Activated CD8-positive, alpha-beta memory T cell treated with anti-CD3 and anti-CD28 coated beads for 24 hours (primary cell): ENCODE data around the gene ETFA.
"Not testable (repeated sequence)": the region's sequence is repeated elsewhere in the genome, so short reads cannot be mapped to it uniquely, and the experiment has no call there.

Experiments used
- DNase-seq: peaks from one replicate; pipeline ENCODE4 v3.0.0-alpha.2; 2020

The ETFA gene

DNA sequence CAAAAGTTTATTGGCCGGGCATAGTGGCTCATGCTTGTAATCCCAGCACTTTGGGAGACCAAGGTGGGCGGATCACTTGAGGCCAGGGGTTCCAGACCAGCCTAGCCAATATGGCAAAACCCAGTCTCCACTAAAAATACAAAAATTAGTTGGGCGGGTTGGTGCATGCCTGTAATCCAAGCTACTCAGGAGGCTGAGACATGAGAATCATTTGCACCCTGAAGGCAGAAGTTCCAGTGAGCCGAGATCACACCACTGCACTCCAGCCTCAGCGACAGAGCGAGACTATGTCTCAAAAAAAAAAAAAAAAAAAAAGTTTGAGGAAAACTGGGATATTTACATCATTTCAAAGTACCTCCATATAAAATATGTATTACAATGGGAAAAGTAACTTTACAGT lies 40.4 kb downstream of the ETFA start:
- no peak for DNase-seq

DNA sequence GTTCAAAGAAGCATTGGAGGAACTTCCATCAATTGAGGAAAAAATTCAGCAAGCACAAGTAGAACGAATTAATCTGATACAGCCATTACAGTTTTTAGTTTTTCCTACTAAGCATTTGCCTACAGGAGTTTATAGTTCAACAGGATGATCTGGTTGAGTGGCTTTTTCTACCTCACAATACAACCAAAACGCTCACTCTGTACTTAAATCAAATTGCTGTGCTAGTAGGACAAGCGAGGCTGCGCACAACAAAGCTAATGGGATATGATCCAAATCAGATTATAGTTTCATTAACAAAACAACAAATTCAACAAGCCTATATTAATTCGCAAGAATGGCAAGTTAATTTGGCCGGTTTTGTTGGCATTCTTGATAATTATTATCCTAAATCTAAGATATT lies 44.2 kb downstream of the ETFA start:
- DNase-seq, result no peak

DNA sequence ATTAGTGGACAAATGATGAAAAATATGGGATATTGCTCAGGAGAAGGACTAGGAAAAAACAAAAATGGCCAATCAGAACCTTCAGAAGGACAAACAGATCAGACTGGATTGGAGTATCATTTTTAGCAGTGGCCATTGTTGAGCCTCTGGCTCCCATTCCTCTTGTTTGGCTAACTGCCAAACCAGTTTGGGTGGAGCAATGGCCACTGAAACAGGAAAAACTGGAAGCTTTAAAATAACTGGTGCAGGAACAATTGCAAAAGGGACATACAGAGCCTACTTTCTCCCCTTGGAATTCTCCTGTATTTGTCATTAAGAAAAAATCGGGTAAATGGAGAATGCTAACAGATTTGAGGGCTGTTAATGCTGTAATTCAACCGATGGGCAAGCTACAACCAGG lies 45.5 kb downstream of the ETFA start:
- not testable (repeated sequence) for DNase-seq

DNA sequence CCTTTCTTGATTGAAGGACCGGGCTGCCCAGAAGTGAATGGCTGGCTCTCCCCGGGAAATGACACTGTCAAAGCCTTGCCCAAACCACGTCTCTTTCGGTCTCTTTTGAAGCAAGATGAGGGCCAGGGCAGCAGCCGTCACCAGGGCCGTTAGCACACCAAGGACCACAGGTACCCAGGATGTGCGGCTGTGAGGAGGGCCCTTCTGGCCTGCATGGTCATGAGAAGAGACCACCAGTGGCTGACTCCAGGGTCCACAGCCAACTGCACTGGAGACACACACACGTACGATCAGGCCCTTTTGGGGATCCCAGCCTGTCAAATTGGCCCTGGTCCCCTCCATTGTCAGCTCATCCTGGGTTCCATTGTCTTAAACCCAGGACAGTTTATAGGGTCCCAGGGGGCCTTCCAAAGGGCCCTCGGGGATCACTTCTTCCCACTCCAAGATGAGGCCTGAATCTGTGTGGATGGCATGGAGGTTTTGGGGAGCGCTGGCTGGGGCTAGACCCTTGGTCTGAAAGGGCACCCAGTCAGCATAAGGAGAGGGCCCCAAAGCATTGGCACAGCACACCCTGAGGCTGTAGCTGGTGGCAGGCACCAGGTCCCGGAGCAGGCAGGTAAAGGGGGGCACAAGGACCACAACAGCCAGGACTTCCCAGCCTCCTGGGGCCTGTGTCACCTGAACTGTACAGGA lies 50.9 kb downstream of the ETFA start:
- no peak for DNase-seq

DNA sequence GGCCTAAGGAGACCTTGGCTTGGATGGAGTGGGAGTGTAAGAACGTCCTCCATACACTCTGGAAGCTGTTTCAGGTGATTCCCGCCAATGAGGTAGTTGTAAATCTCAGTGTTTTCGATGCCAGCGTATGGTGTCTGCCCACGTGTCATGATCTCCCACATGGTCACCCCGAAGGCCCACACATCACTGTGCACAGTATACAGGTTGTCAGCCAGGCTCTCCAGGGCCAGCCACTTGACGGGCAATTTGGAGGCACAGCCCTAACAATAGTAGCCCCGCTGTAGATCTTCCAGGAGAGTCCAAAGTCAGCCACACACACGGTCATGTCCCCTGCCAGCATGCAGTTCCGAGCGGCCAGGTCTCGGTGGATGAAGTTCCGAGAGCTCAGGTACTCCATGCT lies 51.9 kb downstream of the ETFA start:
- DNase-seq, result no peak

DNA sequence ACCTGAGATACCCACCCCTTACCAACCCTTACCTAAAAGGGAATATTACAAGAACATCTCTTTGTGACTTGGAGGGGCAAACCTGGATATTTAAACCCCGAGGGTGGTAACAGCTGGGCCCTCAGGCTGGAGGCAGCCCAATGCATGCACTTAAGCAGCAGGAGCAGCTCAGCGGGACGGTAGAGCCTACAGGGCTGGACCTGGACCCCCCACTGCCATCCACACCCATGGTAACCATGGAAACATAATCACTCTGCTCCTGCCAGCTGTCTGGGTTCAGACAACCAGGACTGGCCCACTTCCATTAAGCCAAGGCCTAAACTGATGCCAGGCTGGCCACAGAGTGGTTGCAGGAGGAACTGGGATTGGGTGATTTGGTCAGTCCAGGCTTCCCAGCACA lies 52.8 kb downstream of the ETFA start:
- DNase-seq, result no peak

DNA sequence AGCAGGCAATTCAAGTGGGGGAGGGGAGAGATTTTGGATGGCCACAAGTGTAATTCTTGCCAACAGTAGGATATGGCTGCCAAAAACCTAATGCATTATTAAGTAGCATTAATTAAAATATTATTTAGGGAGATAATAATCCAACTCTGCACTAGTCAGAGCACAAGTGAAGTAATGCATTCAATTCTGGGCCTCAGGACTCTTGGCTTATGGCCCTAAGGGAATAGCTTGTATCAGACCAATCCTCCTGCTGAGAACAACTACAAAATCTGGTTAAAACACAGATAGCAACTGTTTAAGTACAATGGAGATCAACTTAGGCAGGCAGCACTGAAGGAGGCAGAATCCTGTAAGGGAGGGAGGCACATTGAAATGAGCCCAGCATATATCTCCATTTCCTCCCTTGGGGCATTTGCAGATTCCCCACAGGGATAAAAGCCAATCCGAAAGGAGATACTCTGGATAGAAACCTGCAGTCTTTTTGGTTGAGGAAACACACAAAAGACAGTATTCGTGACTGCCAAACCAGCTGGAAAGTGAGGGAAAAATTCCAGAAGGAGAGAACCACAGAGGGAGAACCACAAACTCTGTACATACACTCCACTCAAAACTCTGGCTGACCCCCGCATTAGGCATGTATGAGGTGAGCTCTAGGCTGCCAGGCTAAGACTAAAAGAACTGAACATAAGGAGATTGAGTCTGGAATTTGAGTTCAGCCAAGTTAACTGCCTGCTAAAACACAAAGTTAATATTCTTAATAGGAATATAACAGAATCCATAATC lies 57.4 kb downstream of the ETFA start:
- DNase-seq, result no peak

DNA sequence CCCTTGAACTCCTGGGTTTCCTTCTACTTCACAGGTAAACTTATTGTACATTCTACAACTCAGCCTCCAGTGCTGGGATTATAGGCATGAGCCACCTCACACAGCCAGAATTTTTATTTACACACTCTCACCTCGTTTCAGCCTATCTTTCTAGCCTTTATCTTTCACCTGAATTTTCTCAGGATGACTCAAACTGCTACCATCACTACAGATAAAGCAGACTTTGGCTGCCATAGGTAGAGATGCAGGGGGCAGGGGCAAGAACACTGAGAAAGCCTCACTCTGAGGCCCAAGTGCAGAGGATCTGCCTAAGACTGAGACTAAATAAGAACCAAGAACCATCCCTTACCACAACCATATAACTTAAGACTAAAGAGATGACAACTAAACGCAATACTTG lies 59.0 kb downstream of the ETFA start:
- no peak for DNase-seq

DNA sequence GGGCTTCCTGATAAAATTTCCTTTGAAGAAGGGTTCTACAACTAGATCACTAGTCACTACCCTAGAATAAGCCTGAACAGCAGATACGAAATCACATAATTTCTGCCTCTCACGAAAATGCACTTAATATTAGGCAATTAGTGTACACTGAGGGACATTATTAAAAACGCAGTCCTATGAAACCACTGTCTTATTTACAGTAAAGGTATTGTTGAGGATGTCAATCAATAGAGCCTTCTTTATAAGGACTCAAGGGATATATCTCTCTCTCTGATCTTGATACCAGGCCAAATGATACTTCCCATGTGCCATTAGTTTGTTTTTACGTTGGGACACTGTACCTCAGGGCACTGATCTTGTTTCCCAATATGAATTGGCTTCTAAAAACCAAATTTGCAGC lies 59.6 kb downstream of the ETFA start:
- no peak for DNase-seq

DNA sequence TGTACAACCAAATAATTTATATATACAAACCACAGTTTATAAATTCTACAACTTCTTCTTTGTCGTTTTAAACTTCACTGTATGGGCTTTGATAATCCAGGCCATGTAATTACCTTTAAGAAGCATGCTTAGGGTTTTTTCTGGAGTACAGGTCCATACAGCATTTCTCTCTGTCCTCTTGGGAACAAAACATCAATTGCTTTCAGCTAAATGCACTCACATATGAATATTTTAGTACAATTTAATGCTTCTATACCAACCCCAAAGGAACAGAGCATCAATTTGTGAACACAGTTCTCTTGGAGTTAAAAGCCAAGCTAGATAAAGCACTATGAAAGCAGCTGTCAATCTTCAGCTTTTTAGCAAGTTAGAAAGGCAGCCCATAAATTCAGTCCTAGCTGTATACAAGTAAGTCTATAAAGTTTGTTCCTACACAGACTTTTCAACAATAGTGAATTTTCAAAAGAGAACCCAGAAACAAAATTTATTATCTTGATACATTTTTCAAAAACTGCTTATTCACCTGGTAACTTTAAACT lies 66.1 kb downstream of the ETFA start:
- DNase-seq, result no peak

DNA sequence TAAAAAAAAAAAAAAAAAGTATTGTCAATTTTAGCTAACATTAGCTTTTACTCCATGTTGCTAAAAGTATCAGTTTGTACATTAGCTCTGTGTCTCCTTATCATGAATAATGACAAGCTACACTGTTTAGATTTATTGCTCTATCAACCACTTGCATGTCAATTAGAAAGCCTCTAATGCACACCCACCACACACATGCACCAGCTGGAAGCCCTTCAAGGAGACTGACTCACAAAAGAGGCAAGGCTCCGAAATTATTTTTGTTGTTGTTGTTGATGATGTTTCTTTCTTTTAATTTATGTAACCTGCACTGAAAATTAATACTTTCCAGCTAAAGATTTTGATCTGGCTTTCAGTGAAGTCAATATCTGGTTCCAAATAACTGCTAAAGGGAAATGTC lies 71.5 kb downstream of the ETFA start:
- no peak for DNase-seq

DNA sequence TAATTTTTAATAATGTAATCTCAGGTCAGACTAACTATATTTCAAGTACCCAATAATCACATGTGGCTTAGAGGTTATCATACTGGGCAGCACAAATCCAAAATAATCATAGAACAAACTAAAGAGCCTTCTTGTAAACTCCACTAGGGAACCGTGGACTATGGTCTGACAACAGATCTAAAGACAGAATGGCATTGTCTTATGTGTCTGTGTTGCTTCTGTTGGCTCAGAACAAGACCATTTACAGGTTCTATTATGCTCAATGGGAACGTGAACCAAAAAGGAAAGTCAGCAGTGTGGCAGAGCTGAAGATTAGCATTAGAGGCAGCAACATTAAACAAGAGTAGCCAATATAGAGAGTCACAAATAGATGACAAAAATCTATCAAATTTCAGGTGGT lies 74.9 kb downstream of the ETFA start:
- DNase-seq, result no peak

DNA sequence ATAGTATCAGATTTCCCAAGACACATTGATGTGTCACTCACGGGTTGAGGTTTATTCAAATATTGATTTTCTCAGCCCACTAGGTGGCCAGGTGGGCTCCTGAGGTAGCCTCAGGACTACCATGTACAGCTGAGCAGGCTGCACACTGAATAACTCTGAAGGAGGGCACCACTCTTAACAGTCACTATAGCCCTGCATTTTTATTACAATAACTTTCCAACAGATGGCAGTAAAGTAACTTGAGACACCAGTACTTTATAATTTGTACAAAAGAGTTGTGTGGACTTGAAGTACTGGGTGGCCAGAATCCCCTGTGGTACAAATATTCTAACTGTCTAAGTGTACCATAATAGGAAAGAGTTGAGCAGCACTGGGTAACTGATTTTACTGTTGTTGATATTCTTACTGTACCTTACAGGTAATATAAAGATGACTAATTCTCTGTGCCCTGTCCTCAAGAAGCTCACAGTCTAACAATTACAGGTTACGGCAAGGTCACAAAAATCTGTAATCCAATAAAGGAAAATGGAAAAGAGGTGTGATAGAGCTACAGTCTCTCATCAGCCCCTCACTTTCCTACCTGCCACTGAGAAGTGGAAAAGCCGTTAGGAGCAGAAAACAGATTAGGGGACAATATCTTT lies 76.0 kb downstream of the ETFA start:
- no peak for DNase-seq

DNA sequence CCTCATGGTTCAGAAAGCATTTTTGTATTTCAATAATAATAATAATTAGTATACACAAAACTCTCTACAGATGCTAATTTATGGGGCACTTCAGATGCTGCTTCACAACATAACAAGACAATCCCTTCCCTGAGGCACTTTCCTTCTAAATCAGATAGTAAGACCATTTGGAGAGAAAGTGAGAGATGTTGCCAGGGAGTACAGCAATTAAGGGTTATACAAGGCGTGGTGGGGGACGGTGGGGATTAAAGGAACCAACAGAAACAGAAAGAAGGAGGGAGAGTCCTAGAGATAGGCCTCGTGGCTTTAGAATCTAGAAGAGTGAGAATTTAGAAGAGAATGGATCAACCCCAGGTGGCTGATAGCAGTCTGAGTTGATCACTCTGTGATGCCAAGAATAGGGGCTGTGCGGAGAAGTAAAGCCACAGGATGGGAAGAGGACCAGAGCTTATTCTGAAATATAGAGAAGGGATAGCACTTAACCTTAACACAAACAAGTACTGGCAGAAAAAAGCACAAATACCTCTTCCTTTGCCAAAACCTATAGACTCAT lies 76.9 kb downstream of the ETFA start:
- no peak for DNase-seq

DNA sequence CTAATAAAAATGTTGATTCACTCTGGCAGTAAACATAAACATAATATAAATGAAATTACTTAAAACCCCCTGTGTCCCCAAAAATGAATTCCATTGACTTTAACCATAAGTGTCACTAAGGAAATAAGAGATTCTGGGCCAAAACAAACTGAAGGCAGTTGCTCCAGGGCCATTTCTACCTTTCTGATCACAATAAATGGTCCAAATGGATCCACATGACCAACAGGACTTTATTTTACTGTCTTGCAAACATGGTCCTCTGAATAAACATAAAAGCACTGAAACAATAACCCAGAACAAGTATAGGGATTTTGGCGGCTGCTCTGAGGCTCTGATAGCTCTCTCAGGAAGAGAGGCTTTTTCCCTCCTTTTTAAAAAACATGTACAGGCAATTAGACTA lies 77.3 kb downstream of the ETFA start:
- DNase-seq, result no peak

DNA sequence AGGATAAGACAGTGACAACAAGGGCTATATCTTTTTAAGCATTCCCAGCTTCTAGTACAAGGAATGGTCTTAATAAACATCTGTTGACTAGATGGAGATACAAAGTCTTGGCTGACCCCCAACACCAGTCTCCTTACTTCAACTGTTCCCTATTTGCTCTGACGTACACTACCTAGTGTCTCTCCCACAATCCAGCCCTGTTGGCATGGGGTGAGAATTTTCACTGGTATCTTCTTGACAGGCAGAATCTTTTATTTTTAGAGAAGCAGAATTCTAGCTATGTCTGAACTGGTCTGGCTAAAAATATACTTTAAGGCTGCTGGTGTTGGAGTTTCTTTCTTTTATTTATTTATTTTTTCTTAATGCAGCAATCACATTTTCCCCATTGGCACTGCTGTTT lies 82.0 kb downstream of the ETFA start:
- DNase-seq, result no peak

DNA sequence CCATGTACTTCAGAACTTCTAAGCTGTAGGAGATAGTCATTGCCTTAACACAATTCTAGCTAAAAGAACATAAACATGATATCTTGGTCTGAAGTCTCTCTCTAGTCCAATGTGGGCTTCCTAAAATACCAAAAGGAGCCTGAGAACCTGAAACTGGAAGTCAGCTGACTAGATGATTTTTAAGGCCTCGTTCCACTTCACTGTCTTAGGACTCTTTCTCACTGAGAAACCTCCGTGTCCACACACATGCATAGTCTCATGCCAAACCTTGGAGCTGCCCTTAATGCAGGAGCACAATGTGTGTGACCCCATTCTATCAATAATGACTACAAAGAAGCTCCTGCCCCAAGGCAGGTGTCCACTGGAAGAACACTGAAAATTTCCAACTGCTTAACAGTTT lies 87.7 kb downstream of the ETFA start:
- no peak for DNase-seq

DNA sequence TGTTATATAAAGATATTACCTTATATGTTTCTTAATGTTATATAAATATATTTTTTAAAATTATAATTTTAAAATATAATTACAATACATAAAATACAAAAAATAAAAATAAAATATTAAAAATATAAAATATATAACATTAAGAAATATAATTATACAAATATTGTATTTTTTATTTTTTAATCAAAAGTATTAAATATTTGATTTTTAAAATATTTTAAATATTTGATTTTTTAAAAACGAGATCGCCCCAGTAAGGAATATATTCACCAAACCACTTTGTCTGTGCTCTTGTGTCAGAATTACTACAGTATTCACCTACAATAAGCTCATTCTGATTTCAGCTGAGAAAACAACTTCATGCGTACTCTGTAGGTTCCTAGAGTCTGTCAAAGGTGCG lies 89.1 kb downstream of the ETFA start:
- DNase-seq, result no peak

DNA sequence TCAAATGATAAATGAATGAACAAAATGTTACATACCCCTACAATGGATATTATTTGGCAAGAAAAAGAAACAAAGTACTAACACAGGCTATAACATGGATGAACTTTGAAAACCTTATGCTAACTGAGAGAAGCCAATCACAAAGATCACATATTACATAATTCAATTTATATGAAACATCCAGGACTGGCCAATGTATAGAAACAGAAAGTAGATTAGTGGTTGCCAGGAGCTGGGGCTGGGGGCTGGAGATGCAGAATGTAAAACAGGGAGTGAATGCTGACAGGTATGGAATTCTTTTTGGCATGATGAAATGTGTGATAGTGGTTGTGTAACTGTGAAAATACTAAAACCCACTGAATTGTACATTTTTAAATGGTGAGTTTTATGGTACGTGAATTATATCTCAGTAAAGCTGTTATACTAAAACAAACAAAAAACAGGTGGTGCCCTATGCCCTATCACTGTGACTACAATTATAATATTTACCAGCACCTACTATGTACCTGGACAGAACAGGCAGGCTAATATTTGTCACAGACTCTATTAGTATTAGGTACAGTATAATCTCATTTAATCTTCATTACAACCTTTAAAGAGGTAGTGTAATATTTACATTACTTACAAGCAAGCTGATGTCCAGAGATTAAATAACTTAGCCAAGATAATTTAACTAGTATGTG lies 90.0 kb downstream of the ETFA start:
- no peak for DNase-seq

DNA sequence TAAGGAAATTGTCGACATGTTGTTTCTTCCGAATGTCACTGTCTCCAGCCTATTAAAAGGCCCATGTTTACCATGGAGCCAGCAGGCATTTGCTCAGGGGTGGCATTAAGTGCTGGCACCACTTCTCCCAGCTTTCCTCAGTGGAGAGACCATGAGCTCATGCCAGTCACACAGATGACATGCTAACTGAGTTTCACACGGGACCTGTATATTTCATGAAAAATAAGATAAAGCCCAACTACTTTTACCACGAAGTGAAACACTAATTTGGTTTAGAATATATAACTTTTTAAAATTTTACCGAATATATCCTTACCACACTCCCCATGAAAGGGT lies 93.4 kb downstream of the ETFA start:
- no peak for DNase-seq

DNA sequence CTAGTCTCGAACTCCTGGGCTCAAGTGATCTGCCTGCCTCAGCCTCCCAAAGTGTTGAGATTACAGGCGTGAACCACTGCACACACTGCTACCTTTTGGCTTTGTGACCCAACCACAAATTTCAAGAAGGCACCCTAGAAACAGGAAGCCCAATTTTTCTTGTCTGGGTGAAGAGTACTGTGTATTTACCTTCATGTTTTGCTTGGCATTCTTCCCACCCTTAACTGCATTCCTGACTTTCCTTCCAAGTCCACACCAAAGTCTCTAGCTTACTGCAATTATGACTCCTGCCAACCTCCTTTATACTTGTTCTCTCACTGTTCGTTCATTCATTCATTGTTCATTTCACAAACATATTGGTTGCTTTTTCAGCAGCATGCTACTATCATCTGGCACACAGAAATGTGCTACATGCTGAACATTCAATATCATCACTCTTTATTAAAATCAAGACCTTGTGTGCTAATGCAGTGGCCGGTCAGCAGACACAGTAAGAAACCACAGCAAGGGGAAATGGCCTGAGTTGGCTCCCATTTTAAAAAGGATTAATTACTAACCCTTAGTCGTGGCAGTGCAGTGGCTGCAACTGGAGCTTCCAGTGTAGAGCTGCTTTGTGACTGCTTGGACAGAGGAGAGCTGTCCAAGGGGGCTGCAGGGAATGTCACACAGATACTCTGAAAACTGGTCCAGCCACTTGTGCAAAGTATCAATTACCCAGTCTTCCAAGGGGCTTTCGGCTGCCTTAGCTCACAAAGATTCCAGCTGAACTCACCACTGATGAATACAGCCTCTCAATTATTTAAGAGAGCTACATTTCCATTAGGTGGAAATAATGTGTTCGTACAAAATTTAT lies 94.0 kb downstream of the ETFA start:
- DNase-seq, result no peak

DNA sequence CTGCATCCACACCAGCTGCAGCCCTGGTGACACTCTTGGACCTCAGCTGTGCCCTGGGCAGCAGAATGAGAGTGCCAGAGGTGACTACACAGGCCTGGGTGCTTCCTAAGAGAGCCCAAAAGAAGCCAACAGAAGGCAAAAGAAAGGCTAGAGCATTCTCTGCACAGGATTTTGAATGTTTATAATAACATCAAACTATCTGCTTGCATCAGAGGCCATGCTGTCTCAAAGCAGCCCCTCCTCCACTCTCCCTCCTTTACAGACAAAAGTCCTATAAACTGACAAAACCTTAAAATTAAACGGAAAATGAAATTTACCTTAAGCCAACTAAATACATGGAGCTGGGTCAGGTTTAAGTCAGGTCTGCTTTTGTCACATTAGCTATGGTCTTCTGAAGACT lies 95.6 kb downstream of the ETFA start:
- DNase-seq, result no peak
